ENCODE measurements around the gene LAMA1. TPM values are rescaled to one million over a fixed set of nuclear protein-coding genes. Genes with fewer than 3 reads are reported as not detected.

The LAMA1 gene
- polyA plus RNA-seq (8.0 and 10.3 TPM in 2 replicates), polyA minus RNA-seq (9.3 and 13.4 TPM in 2 replicates)

GRCh38 chr18:7117390-7118355 lies at the start of gene LAMA1:
Gene LAMA1, minus strand, starts transcription at chr18:7117797. Its CDS starts 77 bp downstream, at chr18:7117720.
- H3K9ac ChIP-seq (ENCODE audit: low read length) = peak within 1 kb of the TSS; percentile 63
- peak within 1 kb of the TSS; percentile 58 for H2AFZ ChIP-seq (ENCODE audit: low read depth, low read length)
- H3K27ac ChIP-seq (ENCODE audit: low read length) = no peak within 1 kb of the TSS
- peak within 1 kb of the TSS; percentile 97 for H3K4me2 ChIP-seq (ENCODE audit: low read length)
- TF ChIP-seq REST (IDR thresholded peaks at IDR 0.05; ENCODE audit: borderline replicate concordance) (no peak), RAD21 (conservative IDR thresholded peaks at IDR 0.05) (no peak), EZH2 (IDR thresholded peaks at IDR 0.05; ENCODE audit: borderline replicate concordance, insufficient read depth, low read length, poor library complexity, severe bottlenecking) (no peak), EP300 (conservative IDR thresholded peaks at IDR 0.05; ENCODE audit: poor library complexity, severe bottlenecking) (no peak), SMC3 (conservative IDR thresholded peaks at IDR 0.05; ENCODE audit: poor library complexity) (no peak), TAF1 (IDR thresholded peaks at IDR 0.05; ENCODE audit: low read depth) (no peak), CTCF (IDR thresholded peaks at IDR 0.05; ENCODE audit: poor library complexity, severe bottlenecking) (peak; percentile 39), MXI1 (conservative IDR thresholded peaks at IDR 0.05; ENCODE audit: poor library complexity, severe bottlenecking) (peak; percentile 85), POLR2AphosphoS5 (IDR thresholded peaks at IDR 0.05) (no peak)
- H3K4me3 ChIP-seq (ENCODE audit: low read length) = peak within 1 kb of the TSS; percentile 90
- H3K9me3 ChIP-seq (ENCODE audit: low read length) = no peaks in the 10 kb centered on the region
- peaks cover 24% of the 10 kb centered on the region for H3K79me2 ChIP-seq (replicated peaks; ENCODE audit: insufficient read depth, low read length)
- no peaks in the 10 kb centered on the region for H3K36me3 ChIP-seq (ENCODE audit: insufficient read depth, low read length)
- H4K20me1 ChIP-seq (ENCODE audit: insufficient read depth) = no peaks in the 10 kb centered on the region
- H3K9me2 ChIP-seq (ENCODE audit: insufficient read depth, low read length) = no peaks in the 10 kb centered on the region
- no peaks in the 10 kb centered on the region for H3K27me3 ChIP-seq (ENCODE audit: insufficient read depth, low read depth, low read length)
- H3F3A ChIP-seq (ENCODE audit: insufficient read depth, low read length, poor library complexity, severe bottlenecking) = no peaks in the 10 kb centered on the region

- no peaks in the 10 kb centered on the region for H3K9me3 ChIP-seq (ENCODE audit: low read length)
- H3F3A ChIP-seq (ENCODE audit: insufficient read depth, low read length, poor library complexity, severe bottlenecking) = no peaks in the 10 kb centered on the region
- no peak overlapping the region for H2AFZ ChIP-seq (ENCODE audit: low read depth, low read length)
- H3K79me2 ChIP-seq (replicated peaks; ENCODE audit: insufficient read depth, low read length) = no peaks in the 10 kb centered on the region
- H3K4me2 ChIP-seq (ENCODE audit: low read length) = no peak overlapping the region
- no peaks in the 10 kb centered on the region for H3K27me3 ChIP-seq (ENCODE audit: insufficient read depth, low read depth, low read length)
- no peaks in the 10 kb centered on the region for H4K20me1 ChIP-seq (ENCODE audit: insufficient read depth)
- H3K36me3 ChIP-seq (ENCODE audit: insufficient read depth, low read length) = no peaks in the 10 kb centered on the region
- no peak overlapping the region for H3K4me3 ChIP-seq (ENCODE audit: low read length)
- no peaks in the 10 kb centered on the region for H3K9me2 ChIP-seq (ENCODE audit: insufficient read depth, low read length)
- no peak overlapping the region for H3K27ac ChIP-seq (ENCODE audit: low read length)
- TF ChIP-seq REST (IDR thresholded peaks at IDR 0.05; ENCODE audit: borderline replicate concordance) = no peak
- no peak for TF ChIP-seq SMC3 (conservative IDR thresholded peaks at IDR 0.05; ENCODE audit: poor library complexity)
- TF ChIP-seq POLR2AphosphoS5 (IDR thresholded peaks at IDR 0.05) = no peak
- no peak for TF ChIP-seq EZH2 (IDR thresholded peaks at IDR 0.05; ENCODE audit: borderline replicate concordance, insufficient read depth, low read length, poor library complexity, severe bottlenecking)
- TF ChIP-seq EP300 (conservative IDR thresholded peaks at IDR 0.05; ENCODE audit: poor library complexity, severe bottlenecking) = no peak
- TF ChIP-seq CTCF (IDR thresholded peaks at IDR 0.05; ENCODE audit: poor library complexity, severe bottlenecking) = no peak
- no peak for TF ChIP-seq MXI1 (conservative IDR thresholded peaks at IDR 0.05; ENCODE audit: poor library complexity, severe bottlenecking)
- no peak for TF ChIP-seq RAD21 (conservative IDR thresholded peaks at IDR 0.05)
- no peak for TF ChIP-seq TAF1 (IDR thresholded peaks at IDR 0.05; ENCODE audit: low read depth)
- H3K9ac ChIP-seq (ENCODE audit: low read length) = no peak overlapping the region
Measured at GRCh38 chr18:7165846-7166393, 48.3 kb upstream of the LAMA1 start.

Measured in neural cell (in vitro differentiated cells).